ENCODE measurements around the gene TESK2.
A peak's percentile ranks its signal among the peaks of the same experiment; 100 is the strongest.
"Not testable (repeated sequence)": the region's sequence is repeated elsewhere in the genome, so short reads cannot be mapped to it uniquely, and the experiment has no call there.

TESK2 gene

DNA sequence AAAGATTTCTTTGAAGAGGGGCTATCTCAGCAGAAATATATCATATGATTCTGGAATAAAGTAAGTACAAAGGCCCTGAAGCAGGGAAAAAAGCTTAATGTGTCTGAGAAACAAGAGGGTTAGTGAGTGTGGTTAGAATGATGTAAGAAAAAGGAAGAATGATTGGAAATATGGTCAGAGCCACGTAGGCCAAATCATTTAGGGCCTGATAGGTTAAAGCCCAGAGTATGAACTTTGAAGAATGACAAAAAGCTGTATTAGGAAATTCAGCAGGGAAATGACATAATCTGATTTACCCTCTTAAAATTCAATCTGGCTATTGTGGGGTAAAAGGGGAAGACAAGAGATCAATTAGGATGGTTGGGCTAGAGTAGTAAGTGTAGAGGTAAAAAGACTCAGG is 81.7 kb downstream of the TESK2 start:
- DNase-seq, result no peak

DNA sequence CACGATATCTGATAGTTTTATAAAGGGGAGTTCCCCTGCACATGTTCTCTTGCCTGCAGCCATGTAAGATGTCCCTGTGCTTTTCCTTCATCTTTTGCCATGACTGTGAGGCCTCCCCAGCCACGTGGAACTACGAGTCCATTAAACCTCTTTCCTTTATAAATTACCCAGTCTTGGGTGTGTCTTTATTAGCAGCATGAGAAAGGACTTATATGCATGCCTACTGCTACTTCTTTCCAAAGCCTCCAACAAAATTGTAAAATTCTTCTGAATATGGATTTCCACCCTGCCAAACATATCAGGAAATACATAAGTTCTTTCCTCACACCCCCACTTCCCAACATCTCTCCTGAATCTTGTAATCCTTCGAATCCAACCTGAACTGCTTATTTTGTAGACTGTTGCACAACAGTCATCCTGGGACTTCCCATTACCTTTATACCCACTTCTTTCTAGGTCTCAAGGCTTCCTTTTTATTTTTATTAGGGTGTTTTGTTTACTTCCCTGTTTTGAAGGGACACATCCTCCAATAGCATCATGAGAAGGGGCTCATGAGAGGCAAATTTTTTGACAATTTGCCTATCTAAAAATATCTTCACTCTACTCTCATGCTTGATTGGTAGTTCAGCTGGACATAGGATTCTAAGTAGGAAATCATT is 83.2 kb downstream of the TESK2 start:
- no peak for DNase-seq

DNA sequence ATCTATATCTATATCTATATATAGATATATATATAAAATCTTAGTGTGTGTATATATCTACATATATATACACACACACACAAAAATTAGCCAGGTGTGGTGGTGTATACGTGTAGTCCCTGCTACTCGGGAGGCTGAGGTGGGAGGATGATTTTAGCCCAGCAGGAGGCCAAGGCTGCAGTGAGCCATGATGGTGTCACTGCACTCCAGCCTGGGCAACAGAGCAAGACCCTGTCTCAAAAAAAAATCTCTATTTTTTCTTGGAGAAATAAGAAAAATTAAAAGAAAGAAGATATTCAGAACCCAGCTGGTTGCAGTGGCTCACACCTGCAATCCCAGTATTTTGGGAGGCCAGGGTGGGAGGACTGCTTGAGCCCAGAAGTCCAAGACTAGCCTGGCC is 85.3 kb downstream of the TESK2 start:
- DNase-seq, result no peak

DNA sequence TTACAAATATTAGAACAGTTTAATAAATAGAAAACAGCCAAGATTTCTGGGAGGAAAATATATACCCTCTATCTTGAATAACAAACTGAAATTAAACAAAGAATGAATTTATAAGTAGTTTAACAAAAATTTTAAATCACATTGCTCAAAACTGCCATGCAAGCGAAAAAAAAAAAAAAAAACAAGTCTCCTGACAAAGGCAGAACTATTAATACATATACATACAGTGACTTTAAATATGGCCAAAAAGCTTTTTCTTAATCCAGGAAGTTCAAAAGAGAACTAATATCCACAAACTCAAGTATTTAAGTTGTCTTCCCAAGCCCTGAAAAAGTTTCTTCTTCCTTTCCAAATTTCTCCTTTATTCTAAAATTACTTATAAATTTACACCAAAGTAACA is 87.2 kb downstream of the TESK2 start:
- no peak for DNase-seq

DNA sequence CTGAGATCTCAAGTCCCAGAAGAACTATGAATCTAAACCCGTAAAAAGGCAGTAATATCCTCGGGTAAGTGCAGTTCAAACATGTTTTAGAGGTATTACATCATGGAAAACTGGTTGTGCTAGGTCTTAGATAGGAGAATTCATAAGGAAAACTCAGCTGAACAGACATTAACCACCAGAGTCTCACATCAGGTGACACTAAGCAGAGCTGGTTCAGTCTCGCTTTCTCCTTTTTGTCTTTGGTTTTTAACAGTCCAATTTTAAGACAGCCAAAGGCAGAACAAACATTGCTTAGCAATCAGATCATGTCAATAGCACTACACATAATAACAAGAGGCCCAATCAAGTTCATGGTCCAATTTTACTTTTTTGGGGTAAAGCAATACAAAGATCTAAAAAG is 87.7 kb downstream of the TESK2 start:
- no peak for DNase-seq

DNA sequence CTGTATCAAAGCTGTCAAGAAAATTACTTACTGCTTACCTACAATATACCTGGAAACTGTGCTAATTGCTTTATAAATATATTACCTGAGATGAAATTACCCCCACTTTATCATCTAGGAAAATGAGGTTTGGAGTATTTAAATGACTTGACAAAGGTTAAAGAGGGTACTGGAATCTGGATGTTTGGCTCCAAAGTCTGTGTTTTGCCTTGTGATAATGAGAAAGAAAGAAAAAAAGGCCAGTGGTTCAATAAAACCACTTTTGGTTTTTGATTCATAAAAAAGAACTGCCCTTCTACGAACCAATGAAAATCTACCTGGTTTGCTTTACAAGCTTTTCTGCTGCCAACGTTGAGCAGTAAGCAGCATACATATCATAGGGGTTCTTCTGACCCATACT is 89.4 kb downstream of the TESK2 start:
- no peak for DNase-seq

DNA sequence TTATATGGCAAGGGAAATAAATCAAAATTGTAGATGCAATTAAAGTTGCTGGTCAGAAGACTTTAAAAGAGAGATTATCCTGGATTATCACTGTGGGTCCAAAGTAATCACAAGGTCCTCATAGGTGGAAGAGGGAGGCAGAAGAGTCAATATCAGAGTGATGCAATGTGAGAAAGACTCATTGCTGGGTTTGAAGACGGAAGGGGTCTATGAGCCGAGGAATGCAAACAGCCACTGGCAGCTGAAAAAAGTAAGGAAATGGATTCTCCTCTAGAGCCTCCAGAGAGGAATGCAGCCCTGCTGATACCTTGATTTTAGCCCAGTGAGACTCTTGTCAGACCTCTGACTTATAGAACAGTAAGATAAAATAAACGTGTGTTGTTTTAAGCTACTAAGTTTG is 90.9 kb downstream of the TESK2 start:
- no peak for DNase-seq

DNA sequence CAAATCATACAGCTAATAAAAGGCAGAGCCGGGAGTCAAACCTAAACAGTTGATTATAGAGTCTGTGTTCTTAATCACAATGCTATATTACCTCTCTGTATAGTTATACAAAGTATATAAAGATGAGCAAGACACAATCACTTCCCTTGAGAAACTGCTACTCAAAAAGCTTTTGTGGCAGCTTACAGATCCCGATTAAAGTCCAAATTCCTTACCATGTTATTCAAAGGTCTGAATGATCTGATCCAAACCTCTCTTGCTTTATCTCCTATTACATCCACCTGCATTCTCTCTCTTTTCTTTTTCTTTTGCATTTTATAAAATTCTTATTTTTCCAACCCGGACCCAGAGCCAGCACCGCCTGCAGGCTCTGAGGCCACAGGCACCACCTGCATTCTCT is 93.7 kb downstream of the TESK2 start:
- no peak for DNase-seq

DNA sequence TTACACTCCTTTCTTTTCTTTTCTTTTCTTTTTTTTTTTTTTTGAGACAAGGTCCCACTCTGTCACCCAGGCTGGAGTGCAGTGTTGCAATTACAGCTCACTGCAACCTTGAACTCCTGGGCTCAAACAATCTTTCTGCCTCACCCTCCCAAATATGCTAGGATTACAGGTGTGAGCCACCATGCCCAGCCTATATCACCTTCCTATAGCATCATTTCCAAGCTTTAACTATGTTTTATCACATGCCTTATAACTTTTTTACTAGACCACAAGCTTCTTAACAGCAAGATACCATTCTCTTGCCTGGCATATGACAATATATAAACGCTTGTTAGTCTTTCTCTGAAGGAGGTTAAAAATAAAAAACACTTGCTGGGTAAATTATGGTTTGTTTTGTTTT is 95.4 kb downstream of the TESK2 start:
- no peak for DNase-seq

DNA sequence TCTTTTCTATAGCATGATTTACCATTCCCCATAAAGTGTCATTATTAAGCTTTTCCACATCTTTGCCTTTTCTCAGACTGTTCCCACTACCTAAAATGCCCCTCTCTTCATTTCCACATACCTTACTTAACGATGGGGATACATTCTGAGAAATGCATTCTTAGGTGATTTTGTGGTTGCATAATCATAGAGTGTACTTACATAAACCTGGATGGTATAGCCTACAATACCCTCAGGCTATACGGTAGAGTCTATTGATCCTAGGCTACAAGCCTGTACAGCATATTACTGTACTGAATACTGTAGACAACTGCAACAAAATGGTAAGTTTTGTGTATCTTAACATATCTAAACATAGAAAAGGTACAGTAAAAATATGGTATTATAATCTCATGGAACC is 95.9 kb downstream of the TESK2 start:
- DNase-seq, result no peak

DNA sequence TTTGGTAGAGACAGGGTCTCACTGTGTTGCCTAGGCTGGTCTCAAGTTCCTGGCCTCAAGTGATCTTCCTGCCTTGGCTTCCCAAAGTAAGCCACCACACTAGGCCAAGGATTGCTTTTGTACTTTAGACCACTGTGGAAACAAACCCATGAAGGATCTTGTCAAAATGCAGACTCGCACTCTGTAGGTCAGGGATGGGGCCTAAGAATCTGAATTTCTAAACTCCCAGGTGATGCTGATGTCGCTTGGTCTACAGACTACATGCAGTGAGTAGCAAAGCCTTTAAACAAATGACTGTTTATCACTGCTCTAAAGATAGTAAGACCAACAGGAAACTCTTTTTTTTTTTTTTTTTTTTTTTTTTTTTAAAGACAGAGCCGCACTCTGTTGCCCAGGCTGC is 96.6 kb downstream of the TESK2 start:
- no peak for DNase-seq

DNA sequence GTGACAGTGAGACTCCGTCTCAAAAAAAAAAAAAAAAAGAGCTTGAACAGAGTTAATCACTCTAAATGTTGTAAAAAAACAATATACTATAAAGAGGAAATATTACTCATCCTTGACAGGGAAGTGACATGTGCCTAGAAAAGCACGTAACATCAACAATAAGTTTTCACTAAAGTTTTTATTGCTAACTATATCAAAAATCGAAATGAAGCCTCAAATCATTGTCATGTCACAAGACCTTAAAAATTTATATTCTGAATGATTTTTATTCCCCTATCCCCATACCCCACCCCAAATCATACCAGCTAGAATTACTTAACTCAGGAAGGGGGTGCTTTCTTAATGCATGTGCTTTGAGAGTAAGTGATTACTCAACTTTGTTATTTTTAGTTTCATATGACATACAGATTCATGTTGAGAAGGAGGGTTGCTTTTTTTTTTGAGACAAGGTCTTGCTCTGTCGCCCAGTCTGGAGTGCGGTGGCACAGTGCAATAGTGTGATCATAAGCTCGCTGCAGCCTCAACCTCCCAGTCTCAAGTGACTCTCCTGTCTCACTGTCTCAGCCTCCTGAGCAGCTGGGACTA is 97.2 kb downstream of the TESK2 start:
- no peak for DNase-seq

DNA sequence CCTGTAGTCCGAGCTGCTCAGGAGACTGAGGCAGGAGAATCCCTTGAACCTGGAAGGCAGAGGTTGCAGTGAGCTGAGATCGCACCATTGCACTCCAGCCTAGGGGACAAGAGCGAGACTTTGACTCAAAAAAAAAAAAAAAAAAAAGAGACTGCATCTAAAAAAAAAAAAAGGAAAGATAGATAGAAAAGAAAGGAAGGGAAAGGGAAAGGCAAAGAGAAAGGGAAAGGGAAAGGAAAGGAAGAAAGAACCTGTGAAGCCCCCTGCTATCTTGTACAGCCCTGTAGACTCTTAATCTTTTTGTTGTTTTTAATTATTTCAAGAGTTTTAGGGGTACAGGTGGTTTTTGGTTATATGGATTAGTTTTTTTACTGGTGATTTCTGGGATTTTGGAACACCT is 104.7 kb downstream of the TESK2 start:
- DNase-seq, result no peak

DNA sequence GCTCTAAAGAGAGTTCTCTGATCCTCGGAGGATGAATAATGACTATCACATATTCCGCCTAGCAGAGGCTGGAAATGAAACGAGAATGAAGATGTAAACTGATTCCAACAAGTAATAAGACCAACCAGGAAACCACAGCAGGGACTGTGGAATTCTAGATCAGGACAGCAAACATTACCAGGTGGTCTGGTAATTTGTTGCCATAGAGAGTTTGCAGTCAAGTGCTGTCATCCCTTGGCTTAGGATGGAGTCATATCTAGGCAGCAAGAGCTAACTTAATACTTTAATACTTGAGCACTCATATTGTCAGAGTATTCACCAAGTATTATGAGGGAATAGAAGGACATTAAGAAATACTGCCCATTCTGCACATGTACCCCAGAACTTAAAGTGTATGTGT is 105.7 kb downstream of the TESK2 start:
- DNase-seq, result peak; percentile 40

DNA sequence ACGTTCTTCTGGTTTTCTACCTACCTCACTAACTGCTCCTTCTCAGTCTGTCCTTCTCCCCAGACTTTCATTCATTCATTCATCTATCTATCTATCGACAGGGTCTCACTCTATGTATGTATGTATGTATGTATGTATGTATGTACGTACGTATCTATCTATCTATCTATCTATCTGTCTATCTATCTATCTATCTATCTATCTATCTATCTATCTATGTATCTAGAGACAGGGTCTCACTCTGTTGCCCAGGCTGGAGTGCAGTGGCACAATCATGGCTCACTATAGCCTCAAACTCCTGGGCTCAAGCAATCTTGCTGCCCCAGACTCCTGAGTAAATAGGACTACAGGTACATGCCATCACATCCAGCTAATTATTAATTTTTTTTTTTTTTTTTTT is 106.8 kb downstream of the TESK2 start:
- DNase-seq, result not testable (repeated sequence)

DNA sequence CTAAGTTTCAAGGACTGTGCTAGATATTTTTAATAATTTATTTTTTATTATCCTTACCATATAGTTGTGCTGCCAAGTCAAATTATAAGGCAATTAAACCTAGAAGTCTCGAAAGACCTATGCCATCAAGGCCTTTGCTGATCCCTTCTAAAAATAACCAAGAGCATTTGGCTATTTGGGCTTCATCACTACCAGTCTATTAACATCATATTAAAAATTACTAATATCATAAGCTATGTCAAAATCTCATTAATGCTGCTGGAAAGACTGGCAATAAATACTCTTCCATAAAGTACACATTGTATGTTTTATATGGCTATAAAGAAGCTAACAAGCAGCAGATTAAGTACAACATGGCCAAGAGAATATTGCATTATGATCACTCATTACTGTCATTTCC is 107.8 kb downstream of the TESK2 start:
- no peak for DNase-seq

DNA sequence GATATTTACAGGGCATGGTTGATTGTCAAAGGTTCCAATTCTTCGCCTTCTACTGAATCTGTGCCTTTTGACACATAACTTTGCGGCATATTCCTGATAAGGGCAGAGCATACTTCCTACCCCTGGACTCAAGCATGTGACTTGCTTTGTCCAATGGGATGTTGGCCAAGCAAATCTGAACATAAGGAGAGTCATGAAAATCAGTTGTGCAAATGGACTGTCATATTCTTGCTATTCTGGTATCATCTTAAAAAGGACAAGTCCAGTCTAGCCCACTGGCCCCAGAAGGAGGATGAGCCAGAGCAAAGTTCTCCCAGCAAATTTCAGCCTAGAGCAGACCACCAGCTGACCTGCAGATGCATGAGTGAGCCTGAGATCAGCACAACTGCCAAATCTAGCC is 109.7 kb downstream of the TESK2 start:
- DNase-seq, result no peak

DNA sequence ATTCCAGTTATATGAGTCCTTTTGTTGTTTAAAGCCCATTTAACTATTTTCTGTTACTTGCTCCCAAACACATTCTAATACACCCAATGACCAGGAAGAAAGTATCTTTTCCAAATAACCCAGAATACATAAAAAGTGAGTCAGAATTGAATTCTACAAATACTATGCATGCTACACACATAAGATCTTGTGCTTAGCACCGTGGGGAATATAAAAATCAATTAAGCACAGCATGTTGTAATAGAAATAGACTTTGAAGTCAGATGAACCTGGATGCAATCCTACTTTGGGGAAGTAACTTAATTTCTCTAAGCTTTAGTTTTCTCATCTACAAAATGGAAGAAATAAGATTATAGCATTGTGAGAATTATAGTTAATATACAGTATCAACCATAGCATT is 110.2 kb downstream of the TESK2 start:
- no peak for DNase-seq

DNA sequence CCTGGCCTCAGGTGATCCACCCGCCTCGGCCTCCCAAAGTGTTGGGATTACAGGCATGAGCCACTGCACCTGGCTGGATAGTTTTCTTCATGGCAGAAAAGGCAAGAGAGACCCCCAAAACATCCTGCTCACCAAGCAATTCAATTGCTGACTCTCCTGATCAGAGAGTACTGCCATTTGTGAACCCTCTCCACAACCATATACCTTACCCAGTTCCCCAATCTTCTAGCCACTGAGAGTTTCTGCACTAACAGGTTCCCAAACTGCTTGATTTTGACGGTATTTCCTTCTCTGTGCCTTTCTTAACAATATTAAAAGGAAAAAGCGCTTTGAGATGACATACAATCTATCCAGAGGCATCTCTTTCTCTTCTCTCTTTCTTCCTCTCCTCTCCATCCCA is 110.8 kb downstream of the TESK2 start:
- no peak for DNase-seq

DNA sequence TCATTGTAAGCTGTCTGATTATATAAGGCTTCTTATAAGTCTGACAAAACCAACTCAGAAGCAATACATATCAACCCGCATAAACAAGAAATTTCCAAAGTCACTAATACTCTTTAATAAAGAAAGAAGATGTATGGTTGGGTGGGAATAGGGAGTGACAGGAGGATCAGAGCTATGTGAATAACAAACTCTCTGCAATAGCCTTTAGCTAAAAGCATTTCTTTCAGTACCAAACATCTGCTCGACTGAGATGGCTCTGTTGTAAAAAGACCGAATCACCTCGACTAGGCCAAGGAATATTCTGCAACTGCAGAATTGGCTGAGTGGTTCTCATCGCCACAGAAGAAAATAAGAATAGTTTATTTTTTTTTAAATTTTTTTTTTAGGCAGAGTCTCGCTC is 111.4 kb downstream of the TESK2 start:
- no peak for DNase-seq

DNA sequence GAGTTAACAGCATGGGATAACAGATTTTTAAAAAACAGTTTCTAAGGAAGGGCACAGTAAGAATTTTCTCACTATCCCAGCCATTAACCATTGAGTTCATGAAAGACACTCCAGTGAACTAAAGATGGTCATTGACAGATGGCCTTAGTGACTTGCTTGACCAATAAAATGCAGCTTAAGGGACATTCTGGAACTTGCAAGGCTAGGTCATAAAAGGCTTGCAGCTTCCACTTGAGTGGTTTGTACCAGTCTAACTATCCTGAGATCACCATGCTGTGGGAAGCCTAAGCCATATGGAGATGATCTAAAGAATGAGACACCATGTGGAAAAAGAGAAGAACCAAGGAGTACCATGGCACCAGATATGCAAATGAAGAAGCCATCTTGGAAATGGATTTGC is 112.8 kb downstream of the TESK2 start:
- no peak for DNase-seq

DNA sequence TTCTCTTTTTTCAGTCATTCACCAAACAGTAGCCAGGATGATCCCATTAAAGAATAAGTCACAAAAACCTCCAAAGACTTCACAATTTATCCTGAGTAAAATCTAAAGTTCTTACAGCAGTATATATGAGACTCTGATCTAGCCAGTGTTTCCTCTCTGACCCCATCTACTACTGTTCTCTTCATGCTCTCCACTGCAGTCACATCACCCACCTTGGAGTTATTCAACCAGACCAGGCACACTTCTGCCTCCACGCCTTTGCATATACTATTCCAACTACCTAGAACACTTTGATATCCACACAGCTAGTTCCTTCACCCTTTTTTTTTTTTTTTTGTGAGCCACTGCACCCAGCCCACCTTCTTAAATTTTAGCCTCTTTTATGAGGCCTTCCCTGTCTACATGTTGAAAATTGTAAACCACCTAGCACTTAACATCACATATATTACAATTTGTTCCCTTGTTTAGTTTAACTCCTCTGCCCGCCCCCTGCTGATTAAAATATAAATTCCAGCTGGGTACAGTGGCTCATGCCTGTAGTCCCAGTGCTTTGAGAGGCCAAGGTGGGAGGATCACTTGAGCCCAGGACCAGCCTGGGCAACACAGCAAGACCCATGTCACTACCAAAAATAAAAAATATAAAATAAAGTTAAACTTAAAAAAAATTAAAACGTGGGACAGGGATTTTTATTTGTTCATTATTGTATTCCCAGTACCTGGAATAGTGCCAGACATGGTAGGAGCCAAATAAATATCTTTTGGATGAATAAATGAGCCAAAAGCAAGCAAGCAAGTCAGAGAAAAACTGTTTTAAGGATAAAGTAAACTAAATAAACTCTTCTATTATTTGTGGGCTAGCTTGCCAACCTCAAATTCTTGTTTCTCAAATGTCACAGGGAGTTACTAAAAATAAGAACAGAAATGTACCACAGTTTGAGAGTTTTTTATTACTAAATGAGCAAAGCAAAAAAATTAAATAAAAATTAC is 115.6 kb downstream of the TESK2 start:
- DNase-seq, result no peak

DNA sequence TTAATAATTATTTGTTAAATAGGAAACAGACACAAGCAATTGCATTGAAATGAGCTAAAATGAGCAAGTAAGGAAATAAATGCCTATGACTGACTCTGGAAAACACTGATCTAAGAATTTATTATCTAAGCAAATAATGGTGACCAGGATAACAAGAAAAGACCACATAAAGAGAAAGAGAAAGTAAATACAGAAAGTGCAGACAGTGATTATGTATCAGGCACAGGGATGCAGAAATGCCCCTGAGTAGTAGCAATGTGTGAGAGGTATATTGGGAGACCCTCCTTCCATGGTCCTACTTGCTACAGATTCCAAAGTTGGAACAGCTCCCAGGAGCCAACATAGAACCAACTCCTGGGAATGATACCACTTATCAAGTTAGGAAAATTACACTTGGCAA is 117.4 kb downstream of the TESK2 start:
- no peak for DNase-seq

DNA sequence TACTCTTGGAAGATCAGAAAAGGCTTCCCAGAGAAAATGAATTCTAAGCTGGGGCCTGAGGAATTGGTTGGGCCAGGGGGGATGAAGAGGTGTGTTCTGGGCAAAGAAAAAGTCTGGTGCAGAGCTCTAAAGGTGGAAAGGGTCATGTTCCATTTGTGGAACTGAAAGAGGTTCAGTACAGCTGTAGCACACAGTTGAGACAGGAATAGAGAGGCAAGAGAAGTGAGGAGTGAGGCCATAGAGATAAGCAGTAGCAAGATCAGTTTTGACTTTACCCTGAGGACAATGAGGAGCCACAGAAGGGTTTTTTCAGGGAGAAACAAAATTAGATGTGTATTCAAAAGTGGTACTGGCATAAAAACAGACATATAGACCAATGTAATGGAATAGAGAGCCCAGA is 120.4 kb downstream of the TESK2 start:
- no peak for DNase-seq

Measured in NCI-H1092 (cell line).